GF-D8 (cell line): ENCODE results near the gene TMEM33.
"Not testable (repeated sequence)": the region's sequence is repeated elsewhere in the genome, so short reads cannot be mapped to it uniquely, and the experiment has no call there.

Experiments used
- DNase-seq: peaks from one replicate; lab custom pipeline; 2025; lab: John Stamatoyannopoulos, UW

TMEM33 gene, protein sequence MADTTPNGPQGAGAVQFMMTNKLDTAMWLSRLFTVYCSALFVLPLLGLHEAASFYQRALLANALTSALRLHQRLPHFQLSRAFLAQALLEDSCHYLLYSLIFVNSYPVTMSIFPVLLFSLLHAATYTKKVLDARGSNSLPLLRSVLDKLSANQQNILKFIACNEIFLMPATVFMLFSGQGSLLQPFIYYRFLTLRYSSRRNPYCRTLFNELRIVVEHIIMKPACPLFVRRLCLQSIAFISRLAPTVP

GRCh38 chr4:41934901-41935651 lies at the start of gene TMEM33:
TMEM33 (plus strand) TSS chr4:41935429; CDS start chr4:41935485, 56 bp downstream.
- DNase-seq = peak; percentile 69

DNA sequence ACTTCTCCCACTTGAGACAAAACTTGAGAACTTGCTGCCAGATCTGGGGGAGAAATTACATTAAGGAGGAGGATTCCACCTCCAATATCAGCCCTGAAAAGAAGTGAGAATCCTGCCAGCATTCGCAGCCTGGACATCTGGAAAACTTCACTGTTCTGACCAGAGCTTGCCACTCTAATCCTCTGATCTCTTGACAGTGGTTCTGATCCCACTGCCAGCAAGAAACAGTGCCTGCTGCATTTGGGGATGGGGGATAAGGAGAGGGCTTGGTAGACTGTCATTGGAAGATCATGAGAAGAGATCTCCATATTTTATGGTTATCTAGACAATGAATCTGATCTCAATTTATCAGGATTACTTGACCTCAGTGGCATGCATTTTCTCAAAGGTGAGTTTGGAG lies 49.8 kb upstream of the TMEM33 start:
- no peak for DNase-seq

GRCh38 chr4:41887277-41887676 lies 48.0 kb upstream of the TMEM33 start:
- no peak for DNase-seq

DNA sequence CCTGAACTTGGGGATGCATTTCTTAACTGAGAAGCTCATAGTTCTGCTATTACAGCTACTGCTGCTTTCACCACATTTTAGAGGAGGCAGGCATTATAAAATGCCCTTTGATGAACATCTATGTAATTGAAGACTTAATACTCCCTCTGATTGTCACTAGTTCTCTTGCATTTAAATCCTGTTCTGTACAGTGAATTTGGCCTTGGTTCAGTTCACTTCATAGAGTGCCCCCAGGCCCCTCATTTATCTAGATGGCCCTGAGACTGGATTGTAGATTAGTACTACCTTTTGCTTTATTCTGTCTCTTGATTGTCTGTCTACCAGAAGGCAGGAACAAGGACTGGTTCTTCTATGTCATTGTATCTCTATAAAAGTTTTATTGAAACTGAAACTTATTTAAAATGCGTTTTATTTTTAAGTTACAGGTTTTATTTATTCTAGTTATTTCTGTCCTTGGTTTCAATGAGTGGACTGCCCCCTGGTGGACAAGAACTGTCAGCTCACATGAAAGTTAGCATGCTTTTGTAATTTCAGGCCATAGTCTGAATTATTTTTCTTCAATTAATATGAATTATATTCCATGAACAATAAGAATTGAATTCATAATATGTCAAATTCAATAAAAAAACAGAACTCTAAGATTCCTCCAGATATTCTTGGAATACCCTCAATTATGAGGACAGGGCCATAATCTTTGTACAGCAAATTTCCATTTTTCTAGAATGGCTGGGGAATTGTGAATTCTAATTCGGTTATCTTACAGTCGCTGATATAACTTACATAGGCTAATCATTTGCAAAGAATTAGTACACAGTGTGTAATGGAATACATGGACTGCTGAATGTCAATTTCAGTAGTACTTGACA lies 47.2 kb upstream of the TMEM33 start:
- DNase-seq = no peak

GRCh38 chr4:41888687-41889074 lies 46.5 kb upstream of the TMEM33 start:
- no peak for DNase-seq

DNA sequence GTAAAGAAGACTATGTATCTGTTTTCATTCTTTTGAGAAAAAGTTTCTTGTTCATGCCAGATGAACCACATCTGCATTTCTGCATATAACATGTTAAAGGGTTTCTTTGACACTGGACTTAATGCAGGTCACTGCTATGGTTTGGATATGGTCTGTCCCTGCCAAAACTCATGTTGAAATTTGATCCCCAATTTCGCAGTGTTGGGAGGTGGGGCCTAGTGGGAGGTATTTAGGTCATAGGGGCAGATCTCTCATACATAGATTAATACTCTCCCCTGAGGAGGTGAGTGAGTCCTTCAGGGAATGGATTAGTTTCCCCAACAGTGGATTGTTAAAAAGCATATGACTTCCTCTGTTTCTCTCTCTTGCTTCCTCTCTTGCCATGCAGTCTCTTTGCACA lies 45.9 kb upstream of the TMEM33 start:
- no peak for DNase-seq

- DNase-seq = no peak
These were observed 45.1 kb upstream of the TMEM33 start for GRCh38 chr4:41890085-41890484.

GRCh38 chr4:41896648-41897047 lies 38.6 kb upstream of the TMEM33 start:
- no peak for DNase-seq

DNA sequence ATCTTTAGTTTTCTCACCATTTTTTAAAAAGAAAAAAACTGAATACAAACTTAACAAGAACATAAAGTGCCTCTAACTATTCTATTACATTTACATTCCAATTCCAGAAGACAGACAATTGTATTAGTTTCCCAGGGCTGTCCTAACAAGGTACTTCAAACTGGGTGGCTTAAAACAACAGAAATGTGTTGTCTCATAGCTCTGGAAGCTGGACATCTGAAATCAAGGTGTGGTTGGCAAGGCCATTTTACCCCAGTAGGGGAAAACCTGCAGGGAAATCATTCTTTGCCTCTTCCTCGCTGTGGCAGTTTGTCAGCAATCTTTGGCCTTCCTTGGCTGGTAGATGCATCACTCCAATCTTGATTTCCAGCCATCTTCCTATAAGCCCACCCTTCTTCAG lies 37.5 kb upstream of the TMEM33 start:
- no peak for DNase-seq

GRCh38 chr4:41909136-41909535 lies 26.1 kb upstream of the TMEM33 start:
- DNase-seq = not testable (repeated sequence)

- DNase-seq = no peak
These were observed 22.7 kb upstream of the TMEM33 start for GRCh38 chr4:41912546-41912945.

GRCh38 chr4:41913509-41913908 lies 21.7 kb upstream of the TMEM33 start:
- DNase-seq = no peak

- DNase-seq = no peak
These were observed 17.0 kb upstream of the TMEM33 start for GRCh38 chr4:41918278-41918677.

DNA sequence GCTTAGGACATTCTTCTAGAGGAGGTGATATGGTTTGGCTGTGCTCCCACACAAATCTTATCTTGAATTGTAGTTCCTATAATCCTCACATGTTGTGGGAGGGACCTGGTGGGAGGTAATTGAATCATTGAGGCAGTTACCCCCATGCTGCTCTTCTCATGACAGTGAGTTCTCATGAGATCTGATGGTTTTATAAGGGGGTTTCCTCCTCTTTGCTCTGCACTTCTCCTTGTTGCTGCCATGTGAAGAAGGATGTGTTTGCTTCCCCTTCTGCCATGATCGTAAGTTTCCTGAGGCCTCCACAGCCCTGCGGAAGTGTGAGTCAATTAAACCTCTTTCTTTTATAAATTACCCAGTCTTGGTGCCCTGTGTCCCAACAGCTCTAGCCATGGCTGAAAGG lies 14.8 kb upstream of the TMEM33 start:
- not testable (repeated sequence) for DNase-seq

DNA sequence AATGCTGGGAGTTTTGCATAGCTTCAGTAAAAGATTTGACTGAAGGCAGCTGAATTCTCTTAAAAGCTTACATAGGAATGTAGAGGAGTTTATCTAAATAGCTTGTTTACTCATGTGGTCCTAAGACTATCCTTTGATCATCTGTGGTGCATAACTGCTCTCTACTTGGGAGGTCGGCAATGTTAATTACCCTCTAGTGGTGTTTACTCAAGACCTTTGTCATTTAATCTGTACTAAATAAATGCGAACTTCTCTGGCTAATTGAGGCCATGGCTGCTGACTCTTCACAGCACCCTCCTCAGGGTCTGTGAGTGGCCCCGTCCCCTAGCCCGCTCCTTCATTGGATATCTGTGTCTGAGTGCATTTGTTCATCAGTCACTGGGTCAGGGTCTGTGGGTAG lies 13.8 kb upstream of the TMEM33 start:
- no peak for DNase-seq

DNA sequence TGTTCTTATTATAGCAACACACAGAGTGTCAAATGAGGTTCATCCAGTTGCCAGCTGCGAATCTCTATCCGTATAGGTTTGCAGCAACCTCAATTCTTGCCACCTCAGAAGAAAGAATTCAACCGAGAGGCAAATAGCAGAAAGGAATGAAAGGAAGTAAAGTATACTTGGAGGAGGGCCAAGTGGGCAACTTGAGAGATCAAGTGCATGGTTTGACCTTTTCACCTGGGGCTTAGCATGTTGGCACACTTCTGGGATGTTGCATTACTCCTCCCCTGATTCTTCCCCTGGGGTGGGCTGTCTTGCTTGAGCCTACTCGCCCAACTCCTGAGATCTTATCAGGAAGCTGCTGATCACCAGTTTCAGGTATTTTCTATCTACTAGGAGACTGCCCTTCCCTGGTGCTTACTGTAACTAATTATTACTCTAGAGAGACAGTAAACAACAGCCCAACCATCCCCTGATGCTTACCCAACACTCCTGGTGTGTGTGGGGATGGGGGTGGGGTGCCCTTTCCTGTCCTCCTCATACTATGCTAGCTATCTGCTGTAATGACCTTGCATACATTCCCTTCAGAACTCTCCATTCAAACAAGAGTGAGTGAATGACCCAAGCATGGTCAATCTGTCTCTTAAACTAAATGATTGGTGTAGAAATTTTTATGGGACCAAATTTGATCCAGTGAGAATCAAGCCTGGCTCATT lies 7.3 kb upstream of the TMEM33 start:
- no peak for DNase-seq

DNA sequence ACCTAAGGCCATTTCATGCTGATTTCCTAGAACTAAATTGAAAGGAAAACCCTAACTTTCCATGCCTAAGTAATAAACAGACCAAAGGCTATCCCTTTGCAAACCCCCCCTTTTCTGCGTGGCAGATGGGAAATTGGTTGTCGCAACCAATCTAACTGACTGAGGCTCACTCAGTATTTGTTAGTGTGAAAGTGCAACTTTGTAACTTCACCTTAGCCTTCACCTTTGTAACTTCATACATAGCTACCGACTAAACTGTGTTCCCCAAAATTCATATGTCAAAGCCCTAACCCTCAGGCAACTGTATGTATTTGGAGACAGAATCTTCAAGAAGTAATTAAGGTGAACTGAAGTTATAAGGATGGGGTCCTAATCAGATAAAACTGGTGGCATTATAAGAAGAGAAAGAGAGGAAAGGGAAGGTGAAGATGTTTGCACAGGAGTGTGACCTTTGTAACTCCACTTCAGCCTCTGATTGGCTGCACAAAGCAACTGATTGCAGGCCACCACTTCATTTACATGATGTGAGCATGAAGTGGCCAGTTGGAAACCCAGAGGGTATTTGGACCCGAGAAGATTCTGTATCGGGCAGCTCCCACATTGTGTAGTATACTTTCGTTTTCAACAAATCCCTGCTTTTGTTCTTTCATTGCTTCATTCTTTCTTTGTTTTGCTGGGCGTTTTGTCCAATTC lies 4.9 kb upstream of the TMEM33 start:
- DNase-seq = no peak

DNA sequence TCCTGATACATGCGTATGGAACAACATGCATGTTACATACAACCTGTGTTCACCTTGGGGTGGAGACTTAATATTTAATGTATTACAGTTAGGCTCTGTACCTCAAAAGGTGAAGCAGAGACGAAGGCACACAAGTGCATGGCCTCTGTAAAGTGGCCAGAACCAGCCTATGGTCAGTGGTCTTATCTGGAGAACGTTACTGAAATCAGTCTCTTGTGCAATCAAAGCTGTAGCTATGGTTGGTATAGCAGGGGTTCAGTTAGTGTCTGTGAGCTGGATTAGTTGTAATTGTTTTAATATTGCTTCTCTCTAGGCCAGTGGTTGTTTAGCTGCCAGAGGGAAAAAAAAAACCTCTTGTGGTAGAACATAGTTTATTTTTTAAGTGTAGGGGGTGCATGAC lies 2.2 kb upstream of the TMEM33 start:
- DNase-seq = no peak

GRCh38 chr4:41933997-41934503 lies 1.2 kb upstream of the TMEM33 start:
- no peak for DNase-seq

- peak; percentile 53 for DNase-seq
These were observed 722 bp upstream of the TMEM33 start for GRCh38 chr4:41934514-41934900.

- no peak for DNase-seq
These were observed 408 bp downstream of the TMEM33 start for GRCh38 chr4:41935652-41936021.
